Neutrophil (primary cell): ENCODE measurements around the gene PRR35.

Source experiments
- H3K27ac ChIP-seq: fragments of 200-600 bp; sonication (generic); 2 replicates; pipeline ENCODE4 v1.5.1; 2016; ENCODE audit warnings: mild to moderate bottlenecking, moderate library complexity
- H3K27me3 ChIP-seq: fragments of 200-600 bp; sonication (generic); 2 replicates; pipeline ENCODE4 v1.6.0; 2016; ENCODE audit warnings: mild to moderate bottlenecking
- H3K36me3 ChIP-seq: fragments of 200-600 bp; sonication (generic); 2 replicates; pipeline ENCODE4 v1.5.1; 2017
- H3K4me1 ChIP-seq, 2 experiments: fragments of 200-600 bp in 1 of 2; sonication (generic) in 1 of 2; 1 replicate in 1 of 2; 2 replicates in 1 of 2; pipeline versions ENCODE4 v1.5.1 to v1.6.1; 2013 to 2016; ENCODE audit warnings: low read depth in 1 of 2, low read length in 1 of 2, mild to moderate bottlenecking in 1 of 2, moderate library complexity in 1 of 2; ENCODE audit not compliant: control insufficient read depth in 1 of 2, insufficient read depth in 1 of 2
- H3K4me3 ChIP-seq, 2 experiments: fragments of 200-600 bp in 1 of 2; sonication (generic) in 1 of 2; 1 replicate in 1 of 2; 2 replicates in 1 of 2; pipeline ENCODE4 v1.5.1; 2013 to 2016; ENCODE audit warnings: low read depth in 1 of 2, low read length in 1 of 2, mild to moderate bottlenecking in 1 of 2, moderate library complexity in 1 of 2
- H3K9me3 ChIP-seq: fragments of 200-600 bp; sonication (generic); 2 replicates; pipeline ENCODE4 v1.5.1; 2016
- CTCF ChIP-seq: fragments of 200-600 bp; sonication (generic); IDR thresholded peaks from 2 replicates; pipeline ENCODE4 v1.5.1; 2016; ENCODE audit warnings: antibody characterized with exemption

The PRR35 gene

GRCh38 chr16:534856-535445, 25.2 kb upstream of the PRR35 start:
- Histone ChIP-seq H3K4me1 (no peaks in the 10 kb centered on the region), H3K9me3 (no peaks in the 10 kb centered on the region), H3K27me3 (no peaks in the 10 kb centered on the region), H3K27ac (no peak overlapping the region), H3K4me3 (no peak overlapping the region), H3K36me3 (peaks cover 31% of the 10 kb centered on the region)
- no peak for TF ChIP-seq CTCF

DNA sequence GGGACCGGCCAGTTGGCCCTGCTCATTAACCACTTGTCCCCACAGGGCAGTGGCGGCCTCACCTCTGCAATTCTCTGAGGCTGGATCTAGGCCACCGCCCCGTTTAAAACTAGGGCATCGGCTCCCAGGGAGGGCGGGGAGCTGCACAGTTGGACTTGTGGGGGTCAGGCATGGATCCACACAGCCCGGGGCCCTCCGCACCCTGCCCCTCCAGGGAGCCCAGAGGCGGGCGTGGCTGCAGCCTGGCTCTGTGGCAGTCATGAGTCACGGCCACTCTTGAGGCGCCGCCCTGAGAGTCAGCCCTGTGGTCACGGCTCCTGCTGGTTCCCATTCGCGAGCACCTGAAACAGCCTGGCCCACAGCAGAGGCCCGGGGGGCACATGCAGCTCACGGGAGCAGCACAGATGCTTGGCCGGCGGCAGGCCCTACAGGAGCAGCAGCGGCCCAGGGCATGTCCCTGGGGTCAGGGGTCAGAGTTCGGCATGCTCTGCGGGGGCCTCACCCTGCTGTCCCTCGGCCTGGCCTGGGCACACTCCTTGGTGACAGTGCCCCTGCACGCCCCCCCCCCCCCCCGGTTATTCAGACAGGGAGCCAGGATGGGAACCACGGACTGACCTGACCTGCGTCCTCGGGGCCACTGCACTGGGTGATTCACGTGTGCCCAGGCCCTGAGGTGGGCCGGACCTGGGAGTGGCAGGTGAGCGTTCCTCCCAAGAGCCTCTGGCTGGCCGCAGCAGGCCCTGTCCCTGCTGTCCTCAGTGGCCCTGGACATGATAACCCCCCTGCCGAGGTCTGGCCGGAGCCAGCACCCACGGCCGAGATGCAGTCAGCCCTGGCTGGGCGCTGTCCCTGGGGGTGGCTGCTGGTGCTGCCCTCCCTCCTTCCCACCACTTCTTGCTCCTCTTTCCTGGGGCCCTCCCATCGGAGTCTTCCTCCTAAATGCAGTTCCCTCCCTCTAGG, 24.5 kb upstream of the PRR35 start:
- no peak for TF ChIP-seq CTCF
- no peaks in the 10 kb centered on the region for H3K27me3 ChIP-seq
- H3K27ac ChIP-seq = no peak overlapping the region
- no peak overlapping the region for H3K4me3 ChIP-seq
- H3K9me3 ChIP-seq = no peaks in the 10 kb centered on the region
- peaks cover 39% of the 10 kb centered on the region for H3K36me3 ChIP-seq
- H3K4me1 ChIP-seq = no peaks in the 10 kb centered on the region

- no peaks in the 10 kb centered on the region for H3K4me1 ChIP-seq
- H3K4me3 ChIP-seq = no peak overlapping the region
- no peaks in the 10 kb centered on the region for H3K9me3 ChIP-seq
- H3K27me3 ChIP-seq = no peaks in the 10 kb centered on the region
- TF ChIP-seq CTCF = no peak
- peaks cover 42% of the 10 kb centered on the region for H3K36me3 ChIP-seq
- H3K27ac ChIP-seq = no peak overlapping the region
Measured at GRCh38 chr16:536746-537145, 23.4 kb upstream of the PRR35 start.

- no peak for TF ChIP-seq CTCF
- no peaks in the 10 kb centered on the region for H3K27me3 ChIP-seq
- no peaks in the 10 kb centered on the region for H3K4me1 ChIP-seq
- no peaks in the 10 kb centered on the region for H3K9me3 ChIP-seq
- no peak overlapping the region for H3K27ac ChIP-seq
- peaks cover 42% of the 10 kb centered on the region for H3K36me3 ChIP-seq
- H3K4me3 ChIP-seq = no peak overlapping the region
Measured at GRCh38 chr16:537415-538335, 22.5 kb upstream of the PRR35 start.

GRCh38 chr16:539901-540530, 20.2 kb upstream of the PRR35 start:
- Histone ChIP-seq H3K9me3 (no peaks in the 10 kb centered on the region), H3K36me3 (peaks cover 42% of the 10 kb centered on the region), H3K27me3 (no peaks in the 10 kb centered on the region), H3K4me1 (no peaks in the 10 kb centered on the region), H3K4me3 (no peak overlapping the region), H3K27ac (no peak overlapping the region)
- no peak for TF ChIP-seq CTCF
